ACC112 (cell line): ENCODE results near the gene FAAH.

Source experiments
- H2AFZ ChIP-seq: fragments of 200-600 bp; sonication (generic); one replicate; pipeline ENCODE4 v1.6.0; 2017; ENCODE audit warnings: antibody characterized with exemption, low read length; ENCODE audit not compliant: unreplicated experiment
- H3K27ac ChIP-seq: fragments of 200-600 bp; sonication (generic); 2 replicates; pipeline ENCODE4 v1.5.1; 2014; ENCODE audit warnings: low read depth, mild to moderate bottlenecking, antibody characterized with exemption, low read length, moderate library complexity
- H3K27me3 ChIP-seq: fragments of 200-600 bp; sonication (generic); 2 replicates; pipeline ENCODE4 v1.6.1; 2014; ENCODE audit warnings: mild to moderate bottlenecking, antibody characterized with exemption, low read length, moderate library complexity, mixed read lengths; ENCODE audit not compliant: insufficient read depth
- H3K36me3 ChIP-seq: fragments of 200-600 bp; sonication (generic); 2 replicates; pipeline ENCODE4 v1.6.1; 2016; ENCODE audit warnings: mild to moderate bottlenecking, antibody characterized with exemption, low read length, moderate library complexity, mixed read lengths; ENCODE audit not compliant: insufficient read depth
- H3K4me1 ChIP-seq: fragments of 200-600 bp; sonication (generic); one replicate; pipeline ENCODE4 v1.6.1; 2016; ENCODE audit warnings: low read length, mixed read lengths; ENCODE audit not compliant: insufficient read depth, unreplicated experiment, control insufficient read depth
- H3K4me3 ChIP-seq: fragments of 200-600 bp; sonication (generic); 2 replicates; pipeline ENCODE4 v1.5.1; 2014; ENCODE audit warnings: mild to moderate bottlenecking, low read depth, low read length
- H3K79me2 ChIP-seq: fragments of 200-600 bp; sonication (generic); one replicate; pipeline ENCODE4 v1.6.0; 2016; ENCODE audit warnings: low read length; ENCODE audit not compliant: control insufficient read depth, unreplicated experiment, insufficient read depth

Gene FAAH

GRCh38 chr1:46422261-46422871, 28.2 kb downstream of the FAAH start:
- Histone ChIP-seq H3K27ac (no peak overlapping the region), H3K79me2 (no peaks in the 10 kb centered on the region), H3K4me1 (no peaks in the 10 kb centered on the region), H3K36me3 (no peaks in the 10 kb centered on the region), H3K4me3 (no peak overlapping the region), H3K27me3 (peaks cover 25% of the 10 kb centered on the region), H2AFZ (no peak overlapping the region)

GRCh38 chr1:46423574-46424240, 29.6 kb downstream of the FAAH start:
- Histone ChIP-seq H3K27ac (no peak overlapping the region), H3K27me3 (peaks cover 25% of the 10 kb centered on the region), H3K4me3 (no peak overlapping the region), H2AFZ (no peak overlapping the region), H3K4me1 (no peaks in the 10 kb centered on the region), H3K79me2 (no peaks in the 10 kb centered on the region), H3K36me3 (no peaks in the 10 kb centered on the region)

- no peaks in the 10 kb centered on the region for H3K79me2 ChIP-seq
- no peak overlapping the region for H3K27ac ChIP-seq
- no peak overlapping the region for H3K4me3 ChIP-seq
- H3K27me3 ChIP-seq = peaks cover 25% of the 10 kb centered on the region
- H3K36me3 ChIP-seq = no peaks in the 10 kb centered on the region
- H3K4me1 ChIP-seq = no peaks in the 10 kb centered on the region
- H2AFZ ChIP-seq = no peak overlapping the region
Observed at GRCh38 chr1:46424730-46425129, 30.6 kb downstream of the FAAH start.

- no peak overlapping the region for H2AFZ ChIP-seq
- H3K79me2 ChIP-seq = no peaks in the 10 kb centered on the region
- no peak overlapping the region for H3K27ac ChIP-seq
Observed at GRCh38 chr1:46425726-46426125, 31.6 kb downstream of the FAAH start.

GRCh38 chr1:46427541-46427940, 33.4 kb downstream of the FAAH start:
- no peaks in the 10 kb centered on the region for H3K79me2 ChIP-seq
- peaks cover 7% of the 10 kb centered on the region; the same call in 1 of the 2 replicates for H3K27me3 ChIP-seq
- no peak overlapping the region for H3K27ac ChIP-seq
- no peaks in the 10 kb centered on the region for H3K4me1 ChIP-seq
- no peak overlapping the region for H3K4me3 ChIP-seq
- H2AFZ ChIP-seq = no peak overlapping the region
- no peaks in the 10 kb centered on the region for H3K36me3 ChIP-seq

More at GRCh38 chr1:46425726-46426125, 31.6 kb downstream of the FAAH start:
- Histone ChIP-seq H3K4me3 (no peak overlapping the region), H3K4me1 (no peaks in the 10 kb centered on the region), H3K36me3 (no peaks in the 10 kb centered on the region), H3K27me3 (peaks cover 18% of the 10 kb centered on the region)

- H3K36me3 ChIP-seq = no peaks in the 10 kb centered on the region
Observed at GRCh38 chr1:46429436-46429835, 35.3 kb downstream of the FAAH start.

GRCh38 chr1:46431695-46432094, 37.6 kb downstream of the FAAH start:
- Histone ChIP-seq H3K27me3 (peaks cover 34% of the 10 kb centered on the region), H3K36me3 (no peaks in the 10 kb centered on the region), H2AFZ (no peak overlapping the region), H3K27ac (no peak overlapping the region), H3K79me2 (no peaks in the 10 kb centered on the region), H3K4me3 (no peak overlapping the region), H3K4me1 (no peaks in the 10 kb centered on the region)

More at GRCh38 chr1:46429436-46429835, 35.3 kb downstream of the FAAH start:
- Histone ChIP-seq H3K4me3 (no peak overlapping the region), H2AFZ (no peak overlapping the region), H3K27ac (no peak overlapping the region), H3K27me3 (peaks cover 14% of the 10 kb centered on the region), H3K4me1 (no peaks in the 10 kb centered on the region), H3K79me2 (no peaks in the 10 kb centered on the region)

GRCh38 chr1:46432781-46433327, 38.7 kb downstream of the FAAH start:
- no peak overlapping the region for H3K27ac ChIP-seq
- no peak overlapping the region for H3K4me3 ChIP-seq
- H3K79me2 ChIP-seq = no peaks in the 10 kb centered on the region
- H2AFZ ChIP-seq = no peak overlapping the region
- no peaks in the 10 kb centered on the region for H3K36me3 ChIP-seq
- H3K27me3 ChIP-seq = peaks cover 45% of the 10 kb centered on the region
- no peaks in the 10 kb centered on the region for H3K4me1 ChIP-seq

GRCh38 chr1:46434358-46434757, 40.2 kb downstream of the FAAH start:
- Histone ChIP-seq H3K79me2 (no peaks in the 10 kb centered on the region), H3K36me3 (no peaks in the 10 kb centered on the region), H3K27me3 (peaks cover 49% of the 10 kb centered on the region), H2AFZ (no peak overlapping the region), H3K27ac (no peak overlapping the region), H3K4me1 (no peaks in the 10 kb centered on the region), H3K4me3 (no peak overlapping the region)

GRCh38 chr1:46436844-46437243, 42.7 kb downstream of the FAAH start:
- Histone ChIP-seq H3K4me1 (no peaks in the 10 kb centered on the region), H3K27ac (no peak overlapping the region), H3K27me3 (peaks cover 45% of the 10 kb centered on the region)

GRCh38 chr1:46437723-46438122, 43.6 kb downstream of the FAAH start:
- Histone ChIP-seq H3K79me2 (no peaks in the 10 kb centered on the region), H2AFZ (no peak overlapping the region), H3K36me3 (no peaks in the 10 kb centered on the region), H3K4me3 (no peak overlapping the region), H3K27ac (no peak overlapping the region), H3K27me3 (peaks cover 44% of the 10 kb centered on the region), H3K4me1 (peaks cover 3% of the 10 kb centered on the region)

More at GRCh38 chr1:46436844-46437243, 42.7 kb downstream of the FAAH start:
- H3K79me2 ChIP-seq = no peaks in the 10 kb centered on the region
- H3K4me3 ChIP-seq = no peak overlapping the region
- H2AFZ ChIP-seq = no peak overlapping the region
- H3K36me3 ChIP-seq = no peaks in the 10 kb centered on the region
